ENCODE results near the gene SLC40A1.

Gene SLC40A1

DNA sequence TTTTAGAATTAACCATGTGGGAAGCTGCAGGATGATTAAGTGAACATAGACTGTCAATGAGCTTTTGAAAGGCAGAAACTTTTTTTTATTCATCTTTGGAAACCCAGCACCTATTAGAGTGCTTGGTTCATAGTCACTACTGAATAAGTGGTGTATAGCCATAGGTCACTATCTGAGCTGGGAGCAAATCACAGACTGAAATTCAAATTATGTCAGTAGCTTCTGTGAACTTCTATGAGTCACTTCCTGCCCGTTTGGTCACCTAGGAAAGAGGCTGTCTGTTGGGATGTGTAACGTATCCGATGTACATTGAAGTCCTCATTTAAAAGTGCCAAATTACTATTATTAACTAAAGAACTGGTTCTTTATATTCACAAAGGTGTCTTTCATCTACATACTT is 20.5 kb upstream of the SLC40A1 start:
- no peak for DNase-seq

DNA sequence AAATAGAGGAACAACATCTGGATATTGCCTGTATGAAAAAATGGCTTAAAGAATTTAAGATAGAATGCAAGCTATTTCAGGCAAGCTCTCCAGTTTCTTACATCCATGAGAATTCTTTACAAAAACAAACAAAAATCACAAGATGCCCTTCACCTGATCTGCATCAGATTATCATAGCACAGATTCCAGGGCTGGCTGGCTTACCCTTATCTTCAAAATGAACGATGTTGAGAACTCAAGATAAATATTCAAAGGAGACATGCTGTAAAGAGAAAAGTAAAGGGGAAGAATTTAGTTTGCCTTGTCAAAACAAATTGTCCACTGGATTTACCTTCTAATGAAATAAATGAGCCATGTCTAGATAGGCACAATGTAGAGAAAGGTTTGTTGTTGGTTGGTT is 18.7 kb upstream of the SLC40A1 start:
- no peak for DNase-seq

DNA sequence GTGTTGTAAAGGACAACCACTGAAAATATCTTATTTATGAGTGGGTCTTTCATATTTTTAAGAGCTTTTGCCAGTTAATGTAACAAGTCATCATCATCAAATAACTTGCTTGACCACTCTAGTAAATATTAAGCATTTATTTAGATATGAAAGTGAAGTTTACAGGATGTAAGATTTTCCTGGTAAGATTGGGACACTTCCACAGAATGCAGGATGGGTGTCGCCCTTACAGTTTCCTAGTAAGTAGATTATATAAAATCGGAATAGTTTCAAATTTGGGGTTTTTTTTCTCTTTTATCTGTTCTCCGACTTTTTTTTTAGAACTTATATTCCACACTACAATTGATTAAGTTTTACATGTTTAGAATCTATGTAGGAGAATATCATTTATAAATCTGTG is 14.8 kb upstream of the SLC40A1 start:
- DNase-seq = no peak

DNA sequence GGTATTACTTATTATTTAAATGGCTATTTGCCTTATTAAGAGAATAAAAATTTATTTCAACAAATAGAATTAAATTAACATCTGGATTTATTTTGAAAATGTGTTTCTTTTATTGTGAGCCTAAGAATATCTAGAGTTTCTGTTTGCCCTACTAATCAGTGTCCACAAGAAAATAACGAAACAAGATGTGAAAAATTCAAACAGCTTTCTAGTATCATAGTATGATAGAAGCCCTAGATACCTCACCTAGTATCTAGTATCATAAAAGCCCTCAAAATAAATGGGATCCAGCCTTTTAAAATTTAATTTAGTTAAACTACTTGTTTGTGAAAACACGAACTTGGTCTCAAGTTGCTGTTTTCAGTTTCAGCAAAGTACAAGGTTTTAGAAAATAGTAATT is 13.7 kb upstream of the SLC40A1 start:
- DNase-seq = no peak

DNA sequence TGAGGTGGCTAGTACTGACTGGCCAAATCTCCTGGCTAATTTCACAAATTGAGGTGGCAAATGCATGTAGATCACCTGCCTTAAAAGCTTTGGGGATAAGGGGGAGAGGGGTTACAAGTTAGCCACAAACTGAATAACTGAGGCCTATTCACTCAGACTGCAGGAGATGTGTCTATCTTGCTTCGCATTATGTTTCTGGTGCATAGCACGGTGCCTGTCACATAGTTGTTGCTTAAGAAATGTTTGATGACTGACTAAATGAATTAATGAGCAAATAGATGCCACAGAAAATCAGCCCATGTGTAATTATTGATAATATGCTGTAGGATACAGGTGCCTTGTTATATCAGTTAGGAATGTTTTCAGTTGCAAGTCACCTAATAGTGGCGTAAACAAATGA is 12.5 kb upstream of the SLC40A1 start:
- no peak for DNase-seq

DNA sequence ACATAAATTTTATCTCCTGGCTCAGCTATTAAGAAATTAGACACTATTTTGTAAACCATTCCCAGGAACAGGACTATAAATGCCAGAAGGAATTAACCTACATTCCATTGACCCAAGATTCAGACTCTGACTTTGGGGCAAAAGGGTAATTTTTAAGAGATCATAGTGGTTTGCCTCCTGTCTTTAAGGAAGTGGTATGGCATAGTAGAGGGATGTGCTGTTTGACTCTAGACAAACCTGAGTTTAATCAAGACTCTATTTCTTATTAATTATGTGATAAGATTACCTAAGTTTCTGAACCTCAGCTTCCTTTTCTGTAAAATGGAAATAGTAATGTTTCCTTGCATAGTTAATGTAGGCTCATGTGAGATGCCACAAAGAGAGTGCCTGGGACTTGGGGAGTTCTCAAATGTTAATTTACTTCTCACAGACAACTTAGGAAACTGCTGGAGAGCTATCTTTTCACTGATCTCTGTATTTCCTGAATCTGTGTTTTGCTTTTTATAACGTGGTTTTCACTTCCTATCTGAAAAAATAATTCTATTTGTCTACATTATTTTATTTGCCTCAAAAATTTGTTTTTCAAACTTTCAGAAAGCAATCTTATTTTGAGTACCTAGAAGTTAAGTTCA is 11.9 kb upstream of the SLC40A1 start:
- no peak for DNase-seq

DNA sequence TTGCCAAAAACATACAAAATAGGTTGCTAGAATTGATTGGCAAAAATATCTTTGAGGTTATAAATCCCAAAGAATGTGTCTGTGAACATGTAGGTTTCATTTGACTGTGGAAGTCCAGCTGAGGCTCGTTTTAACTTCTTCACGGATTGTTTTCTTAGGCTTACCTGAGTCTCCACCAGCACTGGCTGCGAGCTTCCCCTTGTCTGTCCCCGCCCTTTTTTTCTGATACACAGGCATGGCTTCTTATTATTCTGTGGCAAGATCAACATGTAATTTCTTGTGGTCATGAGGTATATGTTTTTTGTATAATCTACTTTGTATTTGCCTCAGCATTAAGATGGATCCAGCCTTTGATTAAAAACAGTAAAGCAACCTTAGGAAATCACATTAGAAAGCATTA is 7.2 kb upstream of the SLC40A1 start:
- DNase-seq = no peak

DNA sequence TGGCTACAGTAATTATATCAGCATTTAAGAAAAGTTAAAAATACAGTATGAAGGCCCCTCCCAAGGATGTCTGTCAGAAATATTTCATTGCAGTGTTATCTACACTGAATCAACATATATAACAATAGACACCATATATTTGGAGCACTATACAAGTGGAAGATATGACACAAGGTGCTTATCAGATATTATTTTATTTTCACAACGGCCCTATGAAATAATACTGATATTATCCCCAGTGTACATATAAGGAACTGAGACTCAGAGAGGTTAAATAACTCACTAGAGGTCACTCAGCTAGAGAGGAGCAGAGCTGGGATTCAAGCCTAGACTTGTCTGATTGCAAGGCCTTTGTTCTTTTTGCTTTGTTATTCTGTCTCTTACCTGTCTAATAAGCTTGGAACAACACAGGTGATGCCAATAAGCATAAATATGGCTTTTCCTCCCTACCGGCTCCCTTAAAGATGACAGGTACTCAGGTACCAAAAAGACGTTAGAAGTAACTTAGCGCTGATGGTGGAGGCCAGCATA is 4.7 kb upstream of the SLC40A1 start:
- DNase-seq = no peak

DNA sequence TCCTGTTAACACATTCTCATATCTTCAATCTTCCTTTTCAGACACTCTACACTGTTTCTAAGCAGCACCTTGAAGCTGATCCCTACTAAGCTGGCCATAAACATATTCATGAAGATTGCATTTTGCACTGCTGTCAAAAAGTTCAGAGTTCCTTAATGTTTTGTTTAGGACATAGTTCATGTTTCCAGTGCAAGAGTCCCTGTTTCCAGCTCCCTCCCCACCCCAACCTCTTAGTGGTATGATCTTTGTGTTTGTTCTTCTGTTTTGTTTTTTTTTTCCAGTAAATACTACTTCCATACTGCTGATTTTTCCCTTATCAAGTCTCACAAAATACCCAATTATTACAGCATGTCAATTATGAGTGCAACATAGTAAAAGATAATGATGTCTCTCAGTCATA is 4.1 kb upstream of the SLC40A1 start:
- no peak for DNase-seq

DNA sequence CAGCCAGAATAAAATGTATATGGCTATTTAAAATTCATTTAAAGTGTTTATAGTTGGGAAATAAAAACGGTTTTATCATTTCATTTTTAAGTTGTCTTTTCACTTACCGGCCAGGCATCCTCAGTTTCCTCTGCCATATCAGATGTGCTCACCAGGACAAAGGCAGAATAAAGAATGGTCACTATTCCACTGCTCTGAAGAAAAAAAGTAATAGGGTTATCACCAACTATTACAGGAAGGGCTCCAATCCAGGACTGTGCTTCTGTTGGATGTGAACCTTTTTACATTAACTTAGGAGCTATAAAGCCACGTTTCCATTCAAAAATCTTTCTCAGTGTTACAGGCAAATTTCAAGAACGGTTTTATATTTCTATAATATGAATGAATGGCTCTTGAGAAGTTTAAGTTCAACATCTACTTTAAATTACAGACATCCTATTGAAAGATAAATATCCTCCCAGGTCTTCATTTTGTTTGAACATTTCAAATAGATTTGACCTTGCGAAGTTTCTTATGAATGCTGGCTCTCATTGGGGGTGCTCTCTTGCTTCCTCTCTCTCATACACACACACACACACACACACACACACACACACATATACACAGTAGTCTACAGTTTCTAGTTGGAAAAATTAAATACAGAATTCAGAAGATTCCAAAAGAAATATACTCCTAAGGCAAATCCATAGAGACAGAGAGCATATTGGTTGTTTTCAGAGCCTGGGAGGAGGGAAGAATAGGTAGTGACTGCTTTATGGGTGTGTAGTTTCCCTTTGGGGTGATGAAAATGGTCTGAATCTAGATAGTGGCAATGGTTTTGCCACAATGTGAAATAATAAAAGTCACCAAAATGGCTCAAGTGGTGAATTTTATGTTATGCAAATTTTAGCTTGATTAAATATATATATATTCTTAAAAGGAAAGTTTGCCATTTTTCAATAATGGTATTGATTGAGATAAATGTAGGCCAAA is 2.9 kb upstream of the SLC40A1 start:
- no peak for DNase-seq

DNA sequence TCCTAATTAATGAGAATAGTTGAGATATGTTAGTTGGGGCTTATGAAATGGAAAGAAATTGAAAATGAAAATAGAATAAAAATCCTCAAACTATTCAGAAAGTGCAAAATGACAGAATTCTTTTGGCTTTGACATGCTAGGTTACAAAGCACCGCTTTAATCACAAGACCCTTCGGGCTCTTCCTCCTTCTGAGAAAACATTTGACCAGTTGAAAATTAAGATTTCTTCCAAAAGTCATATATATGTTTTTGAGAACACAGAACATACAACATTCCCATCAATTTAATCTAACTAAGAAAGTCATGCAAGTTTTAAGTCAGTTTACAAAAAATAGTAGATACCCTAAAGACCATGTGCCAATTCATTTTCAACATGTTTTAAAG is 2.2 kb upstream of the SLC40A1 start:
- DNase-seq = no peak

DNA sequence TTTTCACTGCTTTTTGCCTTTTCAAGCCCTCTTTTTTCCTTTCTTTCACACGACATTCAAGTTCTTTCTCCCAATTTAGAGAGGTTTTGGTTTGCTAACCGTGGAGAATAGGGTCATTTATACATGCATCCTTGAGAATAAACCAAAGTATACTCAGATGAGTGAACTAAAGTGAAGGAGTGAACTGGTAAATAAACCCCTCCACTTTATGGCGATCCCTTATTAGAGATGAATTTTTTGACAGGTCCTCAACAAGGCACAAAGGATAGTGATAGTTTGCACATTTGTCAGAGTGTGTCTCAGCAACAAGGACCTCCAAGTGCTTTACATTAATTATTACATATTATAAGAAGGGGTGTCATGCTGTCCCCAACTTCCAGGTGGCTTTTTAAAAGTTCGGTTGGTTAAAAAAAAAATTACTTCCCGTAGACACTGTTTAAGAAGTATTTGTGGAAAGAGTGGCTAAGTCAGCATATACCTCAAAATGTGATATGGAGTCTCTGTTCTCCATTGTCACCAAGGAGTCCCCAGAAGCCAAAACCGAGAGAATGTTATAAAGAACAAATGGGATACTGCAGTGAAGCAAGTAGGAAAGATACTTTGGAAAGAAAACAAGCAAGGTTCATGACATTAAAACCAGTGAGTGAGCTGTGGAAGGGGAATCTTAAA is 1.7 kb upstream of the SLC40A1 start:
- no peak for DNase-seq

DNA sequence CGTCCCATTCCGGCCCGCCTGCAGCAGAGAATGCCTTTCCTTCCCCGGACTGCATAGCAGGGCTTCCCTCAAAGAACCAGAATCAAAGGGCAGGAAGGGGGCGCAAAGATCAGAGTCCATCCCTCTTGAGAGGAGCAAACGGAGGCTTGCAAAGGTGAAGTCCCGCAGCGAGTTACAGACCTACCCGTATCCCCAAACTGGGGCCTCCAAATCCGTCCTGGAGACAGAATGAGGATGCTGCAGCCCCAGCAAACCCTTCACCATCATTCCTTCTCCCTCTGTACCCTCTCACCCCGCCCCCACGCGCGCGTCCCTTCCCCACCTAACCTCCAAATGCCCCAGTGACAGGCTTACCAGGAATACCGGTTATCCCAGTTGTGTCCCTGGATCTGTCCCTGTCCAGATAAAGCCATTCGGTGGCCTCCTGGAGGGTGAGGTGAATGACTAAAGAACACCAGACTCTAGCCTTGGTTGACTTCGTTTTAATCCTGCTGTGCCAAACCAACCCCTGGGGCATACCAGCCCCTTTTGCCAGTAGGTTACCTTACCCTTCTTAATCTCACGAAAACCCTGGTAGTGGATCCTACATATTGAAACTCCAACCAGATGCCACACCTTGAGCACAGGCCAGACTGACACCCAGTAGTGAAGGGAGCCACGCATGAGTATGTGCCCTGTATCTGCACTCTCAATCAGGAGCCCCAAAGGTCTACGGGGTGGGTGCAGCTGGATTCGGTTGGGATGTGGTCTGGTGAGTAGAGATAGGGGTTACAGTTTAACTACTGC is 961 bp upstream of the SLC40A1 start:
- no peak for DNase-seq

DNA sequence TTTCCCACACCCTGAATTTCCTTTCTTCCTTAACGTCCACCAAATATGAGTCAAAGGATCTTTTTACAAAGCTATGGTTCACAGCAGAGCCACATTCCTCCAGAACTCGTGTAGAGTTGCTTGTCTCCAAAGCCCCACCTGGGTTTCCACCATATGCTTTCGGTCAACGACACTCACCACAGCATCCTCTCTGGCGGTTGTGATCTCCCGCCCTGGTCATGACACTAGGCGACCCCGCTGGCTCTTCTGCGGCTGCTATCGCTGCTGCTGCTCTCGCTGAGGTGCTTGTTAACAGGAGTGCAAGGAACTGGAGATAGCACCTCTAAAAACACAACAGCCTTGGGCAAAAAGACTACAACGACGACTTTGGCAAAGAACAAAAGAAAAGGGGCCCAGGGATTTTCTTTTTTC is 340 bp downstream of the SLC40A1 start:
- peak in 2 of 4 experiments; percentile 9 to 23 for DNase-seq

DNA sequence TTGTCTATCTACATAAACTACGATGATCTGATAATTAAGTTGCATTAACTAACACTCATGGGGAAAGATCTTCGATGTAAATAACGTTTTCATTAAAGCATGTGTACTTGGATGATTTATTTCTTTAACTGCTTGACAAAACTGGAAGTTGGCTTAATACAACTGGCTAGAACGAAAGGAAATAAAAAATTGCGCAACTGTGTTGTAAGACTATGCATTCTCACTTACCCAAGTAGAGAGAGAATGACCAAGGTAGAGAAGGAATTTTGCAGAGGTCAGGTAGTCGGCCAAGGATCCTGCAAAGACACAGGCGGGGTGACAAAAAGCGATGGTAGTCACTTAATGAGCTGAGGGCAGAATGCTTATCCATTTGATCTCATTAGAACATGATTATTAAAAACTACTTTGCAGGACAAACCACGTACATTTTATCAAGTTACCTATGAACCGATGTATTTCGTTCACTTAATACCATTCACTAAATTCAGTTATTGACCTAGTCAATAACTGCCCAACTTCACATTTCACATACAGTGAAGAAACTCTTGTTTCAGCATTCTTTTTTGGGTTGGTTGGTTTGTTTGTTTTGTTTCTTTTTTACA is 900 bp downstream of the SLC40A1 start:
- DNase-seq = peak; percentile 30 to 86 (median 66)

DNA sequence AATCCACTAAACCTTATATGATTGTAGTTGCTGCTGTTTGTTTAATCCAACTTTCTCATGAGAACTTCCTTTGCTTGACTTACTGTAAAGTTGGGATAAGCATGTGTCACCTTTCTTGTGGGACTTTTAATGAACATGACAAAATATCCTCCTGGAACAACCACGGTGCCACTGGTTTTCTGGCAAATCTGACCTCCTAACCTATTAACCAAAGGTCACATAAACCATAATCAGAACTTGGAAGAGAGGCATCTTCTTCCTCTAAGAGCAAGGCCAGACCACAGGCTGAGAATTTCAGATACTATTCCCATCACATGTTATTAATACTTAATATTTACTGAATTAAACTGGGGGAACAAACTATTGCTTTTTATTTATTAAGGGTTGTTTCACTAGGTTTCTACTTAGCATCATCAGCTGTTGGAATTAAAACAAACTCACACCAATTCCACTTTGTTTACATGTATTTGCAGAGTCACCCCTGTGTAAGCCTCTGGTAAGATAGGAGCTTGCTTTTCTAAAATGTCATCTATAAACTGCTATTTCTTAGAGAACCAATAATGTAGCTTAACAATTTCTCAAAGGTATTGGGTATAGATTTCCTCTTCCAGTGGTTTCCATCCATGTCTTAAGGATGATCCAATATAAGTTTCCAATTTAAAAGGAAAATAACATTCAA is 2.2 kb downstream of the SLC40A1 start:
- no peak for DNase-seq

DNA sequence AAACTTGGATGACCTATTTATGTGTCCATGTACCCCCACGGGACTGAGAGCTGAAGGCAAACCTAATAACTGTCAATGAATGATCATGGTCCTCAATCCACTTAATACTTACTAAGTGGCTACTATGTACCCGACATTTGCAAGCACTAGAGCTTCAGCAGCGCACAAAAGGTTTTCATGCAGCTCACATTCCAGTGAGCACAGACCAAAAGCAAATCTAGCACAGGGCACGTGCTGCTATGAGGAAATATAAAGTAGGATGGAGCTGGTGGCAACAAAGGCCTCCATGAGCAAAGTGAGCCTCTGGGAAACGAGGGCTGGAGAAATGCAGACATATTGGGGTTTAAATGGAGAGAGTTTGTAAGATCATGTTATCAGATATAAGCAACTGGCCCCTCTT is 3.5 kb downstream of the SLC40A1 start:
- no peak for DNase-seq

DNA sequence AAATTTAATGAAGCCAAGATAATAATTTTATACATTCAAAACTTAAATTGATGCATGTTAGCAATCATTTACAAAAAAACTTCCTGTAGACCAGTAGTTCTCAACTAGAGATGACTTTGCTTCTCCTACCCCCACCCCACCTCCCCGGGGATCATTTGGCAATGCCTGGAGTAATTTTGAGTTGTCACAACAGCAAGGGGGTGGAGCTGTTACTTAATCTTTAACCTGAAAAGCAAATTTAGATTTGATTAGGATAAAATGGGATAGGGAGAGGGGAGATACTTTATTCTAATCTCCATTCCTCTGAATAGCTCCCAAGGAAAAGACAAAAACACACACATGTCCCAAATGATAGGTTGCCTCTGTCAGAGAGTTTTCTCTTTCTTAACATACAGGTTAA is 4.2 kb downstream of the SLC40A1 start:
- DNase-seq = peak in 1 of 4 experiments; percentile 20

DNA sequence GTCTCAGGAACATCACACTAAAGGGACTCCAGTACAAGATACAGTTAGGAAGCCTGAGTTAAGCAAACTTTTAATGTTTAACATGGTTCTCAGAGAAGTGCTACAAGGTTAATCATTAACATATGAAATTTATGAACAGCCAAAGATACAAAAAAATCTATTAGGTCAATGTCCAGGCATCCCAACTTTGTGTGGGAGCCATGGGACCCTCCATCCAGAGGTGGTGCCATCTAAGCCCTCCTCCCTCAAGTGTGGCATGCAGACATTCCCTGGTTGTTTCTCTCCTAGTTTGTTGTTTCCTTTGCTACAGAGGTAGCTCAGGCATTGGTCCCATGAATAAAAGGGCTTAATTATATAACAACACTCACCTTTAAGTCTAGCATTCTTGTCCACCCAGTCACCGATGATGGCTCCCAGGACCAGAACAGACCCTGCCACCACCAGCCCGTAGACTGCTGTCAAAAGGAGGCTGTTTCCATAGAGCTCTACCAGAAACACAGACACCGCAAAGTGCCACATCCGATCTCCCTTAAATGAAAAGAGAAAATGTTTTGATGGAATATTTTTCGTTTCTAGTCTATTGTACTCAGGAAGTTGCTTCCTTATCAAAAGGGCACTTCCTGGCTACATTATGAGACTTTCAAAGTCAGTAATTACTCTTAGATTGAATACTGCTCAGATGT is 5.7 kb downstream of the SLC40A1 start:
- no peak for DNase-seq

DNA sequence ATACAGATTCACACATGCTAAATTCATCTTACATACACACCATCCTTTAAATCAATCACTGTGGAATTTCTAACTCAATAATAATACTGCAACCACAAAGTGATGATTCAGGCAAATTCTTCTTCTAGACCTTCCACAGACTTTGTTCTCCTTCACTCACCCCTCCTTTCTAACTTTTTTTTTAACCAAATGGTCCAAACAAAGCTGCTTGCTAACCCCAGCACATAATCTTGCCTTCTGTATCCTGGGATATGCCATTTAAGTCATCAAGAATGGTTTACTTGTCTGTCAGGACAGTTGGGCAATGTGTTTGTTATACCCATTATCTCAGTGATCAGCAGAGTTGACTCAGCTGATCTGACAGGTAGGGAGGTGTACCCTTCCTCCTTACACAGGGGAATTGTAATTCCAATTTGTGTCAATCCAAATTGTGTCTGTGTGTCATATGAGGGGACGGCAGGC is 10.0 kb downstream of the SLC40A1 start:
- DNase-seq = no peak

Measured in suppressor macrophage (primary cell).